Measurements from ENCODE around the gene CREG2.
A peak's percentile ranks its signal among the peaks of the same experiment; 100 is the strongest.
"Not testable (repeated sequence)": the region's sequence is repeated elsewhere in the genome, so short reads cannot be mapped to it uniquely, and the experiment has no call there.

The CREG2 gene

GRCh38 chr2:101349893-101350662, 37.2 kb downstream of the CREG2 start:
- DNase-seq (ENCODE audit: low read depth in 2 of 3, low spot score in 2 of 3) = no peak

- DNase-seq (ENCODE audit: low read depth in 2 of 3, low spot score in 2 of 3) = no peak
These were observed 38.4 kb downstream of the CREG2 start for GRCh38 chr2:101348883-101349282.

GRCh38 chr2:101346909-101347308, 40.4 kb downstream of the CREG2 start:
- no peak for DNase-seq (ENCODE audit: low read depth in 2 of 3, low spot score in 2 of 3)

GRCh38 chr2:101344137-101344536, 43.2 kb downstream of the CREG2 start:
- DNase-seq (ENCODE audit: low read depth in 2 of 3, low spot score in 2 of 3) = no peak

GRCh38 chr2:101342625-101343008, 44.7 kb downstream of the CREG2 start:
- DNase-seq (ENCODE audit: low read depth in 2 of 3, low spot score in 2 of 3) = no peak

- DNase-seq (ENCODE audit: low read depth in 2 of 3, low spot score in 2 of 3) = peak; percentile 28 to 66 (median 59)
These were observed 45.2 kb downstream of the CREG2 start for GRCh38 chr2:101341901-101342624.

- no peak for DNase-seq (ENCODE audit: low read depth in 2 of 3, low spot score in 2 of 3)
These were observed 45.9 kb downstream of the CREG2 start for GRCh38 chr2:101341421-101341820.

- DNase-seq (ENCODE audit: low read depth in 2 of 3, low spot score in 2 of 3) = no peak
These were observed 47.2 kb downstream of the CREG2 start for GRCh38 chr2:101340141-101340551.

GRCh38 chr2:101339266-101339880, 47.9 kb downstream of the CREG2 start:
- DNase-seq (ENCODE audit: low read depth in 2 of 3, low spot score in 2 of 3) = no peak

- no peak for DNase-seq (ENCODE audit: low read depth in 2 of 3, low spot score in 2 of 3)
These were observed 49.4 kb downstream of the CREG2 start for GRCh38 chr2:101337877-101338276.

GRCh38 chr2:101332885-101333766, 54.2 kb downstream of the CREG2 start:
- DNase-seq (ENCODE audit: low read depth in 2 of 3, low spot score in 2 of 3) = no peak

GRCh38 chr2:101331202-101331601, 56.1 kb downstream of the CREG2 start:
- no peak for DNase-seq (ENCODE audit: low read depth in 2 of 3, low spot score in 2 of 3)

GRCh38 chr2:101330253-101330933, 56.9 kb downstream of the CREG2 start:
- no peak for DNase-seq (ENCODE audit: low read depth in 2 of 3, low spot score in 2 of 3)

- no peak for DNase-seq (ENCODE audit: low read depth in 2 of 3, low spot score in 2 of 3)
These were observed 58.3 kb downstream of the CREG2 start for GRCh38 chr2:101329026-101329425.

- no peak for DNase-seq (ENCODE audit: low read depth in 2 of 3, low spot score in 2 of 3)
These were observed 58.8 kb downstream of the CREG2 start for GRCh38 chr2:101328474-101329007.

GRCh38 chr2:101327863-101328394, 59.4 kb downstream of the CREG2 start:
- no peak for DNase-seq (ENCODE audit: low read depth in 2 of 3, low spot score in 2 of 3)

GRCh38 chr2:101325425-101325824, 61.9 kb downstream of the CREG2 start:
- no peak for DNase-seq (ENCODE audit: low read depth in 2 of 3, low spot score in 2 of 3)

- not testable (repeated sequence) for DNase-seq (ENCODE audit: low read depth in 2 of 3, low spot score in 2 of 3)
These were observed 70.7 kb downstream of the CREG2 start for GRCh38 chr2:101316568-101316967.

- no peak for DNase-seq (ENCODE audit: low read depth in 2 of 3, low spot score in 2 of 3)
These were observed 75.6 kb downstream of the CREG2 start for GRCh38 chr2:101311696-101312017.
